Neural cell (in vitro differentiated cells): ENCODE results near the gene SLC37A1. TPM values are rescaled to one million over a fixed set of nuclear protein-coding genes. Genes with fewer than 3 reads are reported as not detected.
A peak's percentile ranks its signal among the peaks of the same experiment; 100 is the strongest.

Experiments used
- H2AFZ ChIP-seq: fragments of 200-600, 300-800 bp; sonication (generic), shearing (Covaris generic); 2 replicates; pipeline ENCODE4 v1.6.0; 2014; ENCODE audit warnings: low read depth, mild to moderate bottlenecking, antibody characterized with exemption, low read length, moderate library complexity
- H3F3A ChIP-seq: fragments of 200-600 bp; shearing (Covaris generic); 2 replicates; pipeline ENCODE4 v1.6.1; 2016; ENCODE audit warnings: mild to moderate bottlenecking, moderate library complexity, mixed read lengths, antibody characterized with exemption, low read length; ENCODE audit not compliant: insufficient read depth, poor library complexity, severe bottlenecking
- H3K27ac ChIP-seq: fragments of 200-600, 300-800 bp; sonication (generic), shearing (Covaris generic); 2 replicates; pipeline ENCODE4 v1.5.1; 2014; ENCODE audit warnings: mild to moderate bottlenecking, low read length, moderate library complexity
- H3K27me3 ChIP-seq: fragments of 300-800, 200-600 bp; sonication (generic), shearing (Covaris generic); 2 replicates; pipeline ENCODE4 v1.6.0; 2014; ENCODE audit warnings: mild to moderate bottlenecking, low read depth, low read length, moderate library complexity; ENCODE audit not compliant: insufficient read depth
- H3K36me3 ChIP-seq: fragments of 300-800, 200-600 bp; sonication (generic), shearing (Covaris generic); 2 replicates; pipeline ENCODE4 v1.5.1; 2014; ENCODE audit warnings: mild to moderate bottlenecking, antibody characterized with exemption, low read length, moderate library complexity; ENCODE audit not compliant: insufficient read depth
- H3K4me2 ChIP-seq: fragments of 300-800, 200-600 bp; sonication (generic), shearing (Covaris generic); 2 replicates; pipeline ENCODE4 v1.6.0; 2014; ENCODE audit warnings: mild to moderate bottlenecking, low read length
- H3K4me3 ChIP-seq: fragments of 300-800, 200-600 bp; sonication (generic), shearing (Covaris generic); 2 replicates; pipeline ENCODE4 v1.5.1; 2014; ENCODE audit warnings: mild to moderate bottlenecking, low read length, moderate library complexity
- H3K79me2 ChIP-seq: fragments of 200-600 bp; shearing (Covaris generic); replicated peaks from 2 replicates; pipeline ENCODE4 v1.6.0; 2014; ENCODE audit warnings: mild to moderate bottlenecking, low read length, moderate library complexity; ENCODE audit not compliant: insufficient read depth
- H3K9ac ChIP-seq: fragments of 300-800, 200-600 bp; sonication (generic), shearing (Covaris generic); 2 replicates; pipeline ENCODE4 v1.6.1; 2016; ENCODE audit warnings: mild to moderate bottlenecking, low read length, mixed read lengths
- H3K9me2 ChIP-seq: fragments of 200-600 bp; shearing (Covaris generic); 2 replicates; pipeline ENCODE4 v1.6.1; 2016; ENCODE audit warnings: mild to moderate bottlenecking, low read length, mixed read lengths; ENCODE audit not compliant: insufficient read depth
- H3K9me3 ChIP-seq: fragments of 200-600, 300-800 bp; sonication (generic), shearing (Covaris generic); 2 replicates; pipeline ENCODE4 v1.6.1; 2016; ENCODE audit warnings: mild to moderate bottlenecking, mixed run types, low read length, moderate library complexity, mixed read lengths
- H4K20me1 ChIP-seq: fragments of 200-600 bp; shearing (Covaris generic); 2 replicates; pipeline ENCODE4 v1.6.1; 2016; ENCODE audit warnings: mild to moderate bottlenecking, mixed run types; ENCODE audit not compliant: insufficient read depth
- CTCF ChIP-seq: fragments of 450-650 bp; IDR thresholded peaks from 2 replicates; pipeline ENCODE4 v1.5.1; 2014; ENCODE audit warnings: antibody characterized with exemption, mild to moderate bottlenecking, moderate library complexity; ENCODE audit not compliant: poor library complexity, severe bottlenecking
- EP300 ChIP-seq: fragments of 450-650 bp; conservative IDR thresholded peaks from 2 replicates; pipeline ENCODE4 v1.6.1; 2014; ENCODE audit warnings: antibody characterized with exemption, mild to moderate bottlenecking, moderate library complexity; ENCODE audit not compliant: poor library complexity, severe bottlenecking
- EZH2 ChIP-seq: fragments of 200-600, 300-800 bp; shearing (Covaris generic), sonication (generic); IDR thresholded peaks from 2 replicates; pipeline ENCODE4 v1.6.1; 2014; ENCODE audit warnings: antibody characterized with exemption, low read length, borderline replicate concordance, mild to moderate bottlenecking; ENCODE audit not compliant: insufficient read depth, poor library complexity, severe bottlenecking
- MXI1 ChIP-seq: fragments of 450-650 bp; conservative IDR thresholded peaks from 2 replicates; pipeline ENCODE4 v1.6.1; 2014; ENCODE audit warnings: antibody characterized with exemption, mild to moderate bottlenecking; ENCODE audit not compliant: poor library complexity, severe bottlenecking
- POLR2AphosphoS5 ChIP-seq: IDR thresholded peaks from 2 replicates; pipeline ENCODE4 v1.6.1; 2012
- RAD21 ChIP-seq: fragments of 450-650 bp; conservative IDR thresholded peaks from 2 replicates; pipeline ENCODE4 v1.6.1; 2014; ENCODE audit warnings: antibody characterized with exemption, mild to moderate bottlenecking, moderate library complexity
- REST ChIP-seq: IDR thresholded peaks from 2 replicates; pipeline ENCODE4 v1.6.1; 2012; ENCODE audit warnings: borderline replicate concordance
- SMC3 ChIP-seq: fragments of 450-650 bp; conservative IDR thresholded peaks from 2 replicates; pipeline ENCODE4 v1.6.1; 2014; ENCODE audit warnings: antibody characterized with exemption, mild to moderate bottlenecking, moderate library complexity; ENCODE audit not compliant: poor library complexity
- TAF1 ChIP-seq: IDR thresholded peaks from 2 replicates; pipeline ENCODE4 v1.6.1; 2012; ENCODE audit warnings: low read depth
- polyA plus RNA-seq: library from polyadenylated mRNA; depleted of rRNA; stranded (reverse); fragments of >200 nt; gene quantifications from 2 replicates; pipeline ENCODE4 v1.2.3, GENCODE V29; 2014

Gene SLC37A1
- polyA plus RNA-seq, 1 donor from 2014 or later = 60.7 TPM

GRCh38 chr21:42515708-42516502 lies 2.3 kb downstream of the SLC37A1 start:
- Histone ChIP-seq H3K9me2 (no peaks in the 10 kb centered on the region), H2AFZ (no peak overlapping the region), H3K9ac (no peak overlapping the region), H3K4me3 (peak overlapping the region; percentile 97), H3K79me2 (peaks cover 41% of the 10 kb centered on the region), H3K27ac (no peak overlapping the region), H3K9me3 (no peaks in the 10 kb centered on the region), H4K20me1 (no peaks in the 10 kb centered on the region), H3K27me3 (no peaks in the 10 kb centered on the region), H3K4me2 (peak overlapping the region; percentile 98), H3F3A (no peaks in the 10 kb centered on the region), H3K36me3 (peaks cover 7% of the 10 kb centered on the region)
- TF ChIP-seq EZH2 (no peak), RAD21 (no peak), POLR2AphosphoS5 (no peak), REST (no peak), SMC3 (no peak), TAF1 (no peak), MXI1 (no peak), EP300 (no peak), CTCF (no peak)

GRCh38 chr21:42518215-42518614 lies 4.6 kb downstream of the SLC37A1 start:
- Histone ChIP-seq H3K27me3 (no peaks in the 10 kb centered on the region), H4K20me1 (no peaks in the 10 kb centered on the region), H3K79me2 (peaks cover 46% of the 10 kb centered on the region), H3K4me2 (no peak overlapping the region), H3K9ac (no peak overlapping the region), H3K36me3 (peaks cover 16% of the 10 kb centered on the region), H3K9me2 (no peaks in the 10 kb centered on the region), H3K27ac (no peak overlapping the region), H3K4me3 (no peak overlapping the region), H2AFZ (no peak overlapping the region), H3F3A (no peaks in the 10 kb centered on the region), H3K9me3 (no peaks in the 10 kb centered on the region)
- TF ChIP-seq CTCF (no peak), TAF1 (no peak)
